ENCODE results near the gene NEU4. TPM values are rescaled to one million over a fixed set of nuclear protein-coding genes. Genes with fewer than 3 reads are reported as not detected.
"Not testable (repeated sequence)": the region's sequence is repeated elsewhere in the genome, so short reads cannot be mapped to it uniquely, and the experiment has no call there.

Gene NEU4
- total RNA-seq, 1 donor from 2014 or later: not detected

DNA sequence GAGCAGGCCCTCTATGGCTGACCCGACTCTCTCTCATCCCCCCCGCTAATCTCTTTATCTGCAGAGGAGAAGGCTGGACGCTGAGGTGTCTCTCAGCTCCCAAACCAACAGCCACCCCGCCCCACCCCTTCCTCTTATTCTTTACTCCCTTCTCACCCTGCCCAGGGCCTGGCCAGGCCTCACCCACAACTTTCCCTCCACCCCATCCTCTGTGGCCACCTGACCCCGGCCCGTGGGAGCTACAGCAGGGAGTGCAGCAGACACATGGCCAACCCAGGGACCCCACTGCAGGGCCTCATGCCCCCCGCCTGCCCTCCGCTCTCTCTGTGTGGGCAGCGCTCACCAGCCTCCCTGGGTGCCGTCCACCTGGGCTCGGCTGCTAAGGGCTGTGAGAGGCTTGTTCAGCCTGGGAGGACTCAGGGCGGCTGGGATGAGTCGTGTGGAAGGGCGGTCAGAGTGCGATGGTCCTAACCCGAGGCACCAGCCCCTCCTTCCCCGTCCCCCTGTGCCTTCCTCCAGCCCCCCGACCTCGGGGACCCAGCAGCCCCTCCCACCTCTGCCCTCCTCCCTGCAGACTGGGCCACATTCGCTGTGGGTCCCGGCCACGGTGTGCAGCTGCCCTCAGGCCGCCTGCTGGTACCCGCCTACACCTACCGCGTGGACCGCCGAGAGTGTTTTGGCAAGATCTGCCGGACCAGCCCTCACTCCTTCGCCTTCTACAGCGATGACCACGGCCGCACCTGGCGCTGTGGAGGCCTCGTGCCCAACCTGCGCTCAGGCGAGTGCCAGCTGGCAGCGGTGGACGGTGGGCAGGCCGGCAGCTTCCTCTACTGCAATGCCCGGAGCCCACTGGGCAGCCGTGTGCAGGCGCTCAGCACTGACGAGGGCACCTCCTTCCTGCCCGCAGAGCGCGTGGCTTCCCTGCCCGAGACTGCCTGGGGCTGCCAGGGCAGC lies 6.8 kb downstream of the NEU4 start:
- H3K27me3 ChIP-seq (ENCODE audit: control insufficient read depth, insufficient read depth, low read length): no peaks in the 10 kb centered on the region
- H3K36me3 ChIP-seq (ENCODE audit: control insufficient read depth, insufficient read depth, low read length): no peaks in the 10 kb centered on the region
- DNase-seq (ENCODE audit: low read depth) (no peak), FAIRE-seq (no peak)
- H3K4me3 ChIP-seq (ENCODE audit: low read depth, low read length): no peak overlapping the region
- TF ChIP-seq, protein P1, sequence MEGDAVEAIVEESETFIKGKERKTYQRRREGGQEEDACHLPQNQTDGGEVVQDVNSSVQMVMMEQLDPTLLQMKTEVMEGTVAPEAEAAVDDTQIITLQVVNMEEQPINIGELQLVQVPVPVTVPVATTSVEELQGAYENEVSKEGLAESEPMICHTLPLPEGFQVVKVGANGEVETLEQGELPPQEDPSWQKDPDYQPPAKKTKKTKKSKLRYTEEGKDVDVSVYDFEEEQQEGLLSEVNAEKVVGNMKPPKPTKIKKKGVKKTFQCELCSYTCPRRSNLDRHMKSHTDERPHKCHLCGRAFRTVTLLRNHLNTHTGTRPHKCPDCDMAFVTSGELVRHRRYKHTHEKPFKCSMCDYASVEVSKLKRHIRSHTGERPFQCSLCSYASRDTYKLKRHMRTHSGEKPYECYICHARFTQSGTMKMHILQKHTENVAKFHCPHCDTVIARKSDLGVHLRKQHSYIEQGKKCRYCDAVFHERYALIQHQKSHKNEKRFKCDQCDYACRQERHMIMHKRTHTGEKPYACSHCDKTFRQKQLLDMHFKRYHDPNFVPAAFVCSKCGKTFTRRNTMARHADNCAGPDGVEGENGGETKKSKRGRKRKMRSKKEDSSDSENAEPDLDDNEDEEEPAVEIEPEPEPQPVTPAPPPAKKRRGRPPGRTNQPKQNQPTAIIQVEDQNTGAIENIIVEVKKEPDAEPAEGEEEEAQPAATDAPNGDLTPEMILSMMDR (IDR thresholded peaks at IDR 0.05; ENCODE audit: insufficient read depth, low read length, severe bottlenecking): no peak

DNA sequence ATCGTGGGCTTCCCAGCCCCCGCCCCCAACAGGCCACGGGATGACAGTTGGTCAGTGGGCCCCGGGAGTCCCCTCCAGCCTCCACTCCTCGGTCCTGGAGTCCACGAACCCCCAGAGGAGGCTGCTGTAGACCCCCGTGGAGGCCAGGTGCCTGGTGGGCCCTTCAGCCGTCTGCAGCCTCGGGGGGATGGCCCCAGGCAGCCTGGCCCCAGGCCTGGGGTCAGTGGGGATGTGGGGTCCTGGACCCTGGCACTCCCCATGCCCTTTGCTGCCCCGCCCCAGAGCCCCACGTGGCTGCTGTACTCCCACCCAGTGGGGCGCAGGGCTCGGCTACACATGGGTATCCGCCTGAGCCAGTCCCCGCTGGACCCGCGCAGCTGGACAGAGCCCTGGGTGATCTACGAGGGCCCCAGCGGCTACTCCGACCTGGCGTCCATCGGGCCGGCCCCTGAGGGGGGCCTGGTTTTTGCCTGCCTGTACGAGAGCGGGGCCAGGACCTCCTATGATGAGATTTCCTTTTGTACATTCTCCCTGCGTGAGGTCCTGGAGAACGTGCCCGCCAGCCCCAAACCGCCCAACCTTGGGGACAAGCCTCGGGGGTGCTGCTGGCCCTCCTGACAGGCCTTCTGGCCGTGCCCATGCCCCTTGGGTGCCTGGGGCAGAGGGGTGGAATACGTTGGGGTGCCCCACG lies 7.6 kb downstream of the NEU4 start:
- Histone ChIP-seq H3K27me3 (ENCODE audit: control insufficient read depth, insufficient read depth, low read length) (no peaks in the 10 kb centered on the region), H3K36me3 (ENCODE audit: control insufficient read depth, insufficient read depth, low read length) (no peaks in the 10 kb centered on the region), H3K4me3 (ENCODE audit: low read depth, low read length) (no peak overlapping the region)
- FAIRE-seq: no peak
- TF ChIP-seq, protein P1 (IDR thresholded peaks at IDR 0.05; ENCODE audit: insufficient read depth, low read length, severe bottlenecking): no peak
- DNase-seq (ENCODE audit: low read depth): no peak

DNA sequence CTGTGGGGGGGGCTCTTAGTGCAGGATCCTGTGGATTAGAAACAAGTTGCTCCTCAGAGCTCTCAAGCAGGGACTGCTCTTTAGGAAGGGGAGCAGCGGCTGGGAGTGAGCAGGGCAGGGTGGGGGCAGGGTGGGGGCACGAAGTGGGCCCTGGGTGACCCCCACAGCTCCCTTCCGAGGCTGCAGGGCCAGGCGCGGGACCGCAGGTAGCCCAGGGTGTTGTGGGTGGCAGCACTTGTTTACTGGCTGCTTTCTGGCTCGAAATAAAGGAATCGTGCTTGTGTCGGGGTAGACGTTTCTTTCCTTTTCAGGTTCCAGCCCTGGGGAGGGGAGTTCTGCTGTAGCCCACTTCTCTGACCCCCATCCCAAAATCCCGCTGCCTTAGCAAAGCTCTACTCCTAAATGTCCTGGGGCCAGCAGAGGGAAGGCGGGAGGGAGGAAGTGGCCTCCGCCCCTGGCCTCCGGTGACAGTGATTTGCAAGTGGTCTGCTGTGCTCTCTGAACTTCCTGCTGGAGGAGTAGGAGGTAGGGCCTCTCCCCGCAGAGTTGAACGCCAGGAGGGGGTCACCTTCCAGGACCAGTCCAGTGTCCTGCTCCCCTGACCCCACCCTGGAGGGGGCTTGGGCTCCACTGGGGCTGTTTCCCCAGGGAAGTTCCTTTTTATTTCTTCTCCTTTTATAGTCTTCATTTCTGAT lies 8.3 kb downstream of the NEU4 start:
- Histone ChIP-seq H3K36me3 (ENCODE audit: control insufficient read depth, insufficient read depth, low read length) (no peaks in the 10 kb centered on the region), H3K4me3 (ENCODE audit: low read depth, low read length) (no peak overlapping the region), H3K27me3 (ENCODE audit: control insufficient read depth, insufficient read depth, low read length) (no peaks in the 10 kb centered on the region)
- FAIRE-seq (no peak), DNase-seq (ENCODE audit: low read depth) (no peak)
- TF ChIP-seq, protein P1 (IDR thresholded peaks at IDR 0.05; ENCODE audit: insufficient read depth, low read length, severe bottlenecking): no peak

DNA sequence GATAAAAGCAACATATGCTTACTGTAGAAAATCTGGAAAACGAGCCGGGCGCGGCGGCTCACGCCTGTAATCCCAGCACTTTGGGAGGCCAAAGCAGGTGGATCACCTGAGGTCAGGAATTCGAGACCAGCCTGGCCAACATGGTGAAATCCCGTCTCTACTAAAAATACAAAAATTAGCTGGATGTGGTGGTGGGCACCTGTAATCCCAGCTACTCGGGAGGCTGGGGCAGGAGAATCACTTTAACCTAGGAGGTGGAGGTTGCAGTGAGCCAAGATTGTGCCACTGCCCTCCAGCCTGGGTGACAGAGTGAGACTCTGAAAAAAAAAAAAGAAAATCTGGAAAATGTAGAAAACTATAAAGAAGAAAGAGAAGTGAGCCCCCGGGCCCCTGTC lies 8.8 kb downstream of the NEU4 start:
- FAIRE-seq; DNase-seq (ENCODE audit: low read depth); H3K27me3 ChIP-seq (ENCODE audit: control insufficient read depth, insufficient read depth, low read length): not testable (repeated sequence)

DNA sequence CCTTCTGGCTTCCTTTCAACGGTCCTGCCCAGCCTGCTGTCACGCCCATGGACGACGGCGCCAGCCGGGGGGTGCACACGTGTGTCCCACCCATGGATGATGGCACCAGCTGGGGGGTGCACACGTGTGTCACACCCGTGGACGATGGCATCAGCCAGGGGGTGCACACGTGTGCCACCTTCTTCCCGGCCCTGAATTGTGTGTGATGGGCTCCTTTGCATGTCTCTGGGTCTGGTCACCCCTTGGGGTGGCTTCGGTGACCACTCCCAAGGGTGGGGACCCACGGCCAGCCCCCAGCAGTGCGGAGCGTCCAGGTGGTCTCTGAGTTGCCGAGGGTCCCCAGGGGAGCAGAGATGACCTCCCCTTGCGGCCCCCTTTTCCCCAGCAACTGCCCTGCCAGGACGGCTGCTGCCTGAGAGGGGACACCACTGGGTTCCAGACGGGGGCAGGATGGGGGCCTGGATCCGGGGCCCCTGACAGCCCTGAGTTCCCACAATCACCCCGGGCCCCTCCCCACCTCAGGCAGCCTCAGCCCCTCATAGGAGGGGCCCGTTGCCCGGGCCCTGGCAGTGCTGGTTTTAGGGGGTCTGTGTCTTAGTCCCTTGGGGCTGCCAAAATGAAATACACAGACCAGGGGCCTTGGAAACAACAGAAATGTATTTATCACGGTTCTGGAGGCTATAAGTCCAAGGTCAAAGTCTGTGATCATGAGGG lies 9.4 kb downstream of the NEU4 start:
- Histone ChIP-seq H3K4me3 (ENCODE audit: low read depth, low read length) (no peak overlapping the region), H3K27me3 (ENCODE audit: control insufficient read depth, insufficient read depth, low read length) (no peaks in the 10 kb centered on the region), H3K36me3 (ENCODE audit: control insufficient read depth, insufficient read depth, low read length) (no peaks in the 10 kb centered on the region)
- no peak for DNase-seq (ENCODE audit: low read depth)
- TF ChIP-seq, protein P1 (IDR thresholded peaks at IDR 0.05; ENCODE audit: insufficient read depth, low read length, severe bottlenecking): no peak
- FAIRE-seq: no peak

More for the DNA sequence above, 8.8 kb downstream of the NEU4 start:
- H3K36me3 ChIP-seq (ENCODE audit: control insufficient read depth, insufficient read depth, low read length); H3K4me3 ChIP-seq (ENCODE audit: low read depth, low read length): not testable (repeated sequence)

Data from bronchial epithelial cell (primary cell).